ENCODE measurements around the gene CUL4B. TPM values are rescaled to one million over a fixed set of nuclear protein-coding genes. Genes with fewer than 3 reads are reported as not detected.
"Not testable (repeated sequence)": the region's sequence is repeated elsewhere in the genome, so short reads cannot be mapped to it uniquely, and the experiment has no call there.

Gene CUL4B
- total RNA-seq, 1 donor from 2014 or later, result 37.2 TPM

GRCh38 chrX:120522820-120523219 lies 37.9 kb downstream of the CUL4B start:
- ATAC-seq, result no peak

DNA sequence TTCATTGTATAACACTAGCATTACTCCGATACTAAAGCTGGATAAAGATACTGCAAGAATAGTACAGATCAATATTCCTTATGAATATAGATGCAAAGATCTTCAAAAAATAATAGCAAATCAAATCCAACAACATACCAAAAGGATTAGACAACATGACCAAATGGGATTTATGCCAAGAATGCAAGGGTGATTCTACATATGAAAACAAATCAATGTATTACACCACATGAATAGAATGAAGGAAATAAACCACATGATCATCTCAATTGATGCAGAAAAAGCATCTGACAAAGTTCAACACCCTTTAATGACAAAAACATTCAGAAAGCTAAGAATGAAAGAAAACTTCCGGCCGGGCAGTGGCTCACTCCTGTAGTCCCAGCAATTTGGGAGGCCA lies 42.8 kb downstream of the CUL4B start:
- ATAC-seq, result no peak

GRCh38 chrX:120514236-120514635 lies 46.5 kb downstream of the CUL4B start:
- ATAC-seq, result no peak

DNA sequence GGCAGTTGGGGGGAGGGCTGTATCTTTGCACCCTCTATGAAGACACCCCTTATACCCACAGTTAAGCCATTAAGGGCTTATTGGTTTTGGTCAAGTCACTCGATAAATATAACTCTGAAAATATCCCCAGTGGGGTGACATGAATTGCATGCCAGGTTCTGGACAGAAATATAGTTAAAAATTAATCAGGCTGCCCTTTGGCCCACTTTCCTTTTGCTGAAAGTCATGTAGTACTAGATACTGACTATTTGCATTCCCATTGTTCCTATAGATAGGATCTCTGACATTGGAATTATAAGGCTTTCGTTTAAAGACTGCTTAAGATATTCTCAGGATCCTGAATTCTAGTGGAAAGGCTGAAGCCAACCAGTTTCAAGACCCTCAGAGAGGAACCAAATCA lies 48.1 kb downstream of the CUL4B start:
- ATAC-seq, result no peak

GRCh38 chrX:120512222-120512621 lies 48.5 kb downstream of the CUL4B start:
- no peak for ATAC-seq

DNA sequence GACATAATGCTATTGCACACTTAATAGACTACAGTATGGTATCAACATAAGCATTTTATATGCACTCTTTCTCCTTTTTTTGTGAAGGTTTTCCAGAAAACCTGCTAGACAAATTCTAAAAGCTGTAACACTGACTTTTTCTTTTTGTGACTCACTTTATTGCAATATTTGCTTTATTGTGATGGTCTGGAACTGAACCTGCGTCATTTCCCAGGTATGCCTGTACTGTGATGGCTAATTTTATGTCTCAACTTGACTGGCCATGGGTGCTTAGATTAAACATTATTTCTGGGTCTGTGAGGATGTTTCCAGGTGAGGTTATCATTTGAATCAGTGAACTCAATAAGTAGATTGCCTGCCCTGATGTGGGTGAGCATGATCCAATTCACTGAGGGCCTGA lies 56.2 kb downstream of the CUL4B start:
- no peak for ATAC-seq

GRCh38 chrX:120499301-120500072 lies 61.3 kb downstream of the CUL4B start:
- no peak for ATAC-seq

DNA sequence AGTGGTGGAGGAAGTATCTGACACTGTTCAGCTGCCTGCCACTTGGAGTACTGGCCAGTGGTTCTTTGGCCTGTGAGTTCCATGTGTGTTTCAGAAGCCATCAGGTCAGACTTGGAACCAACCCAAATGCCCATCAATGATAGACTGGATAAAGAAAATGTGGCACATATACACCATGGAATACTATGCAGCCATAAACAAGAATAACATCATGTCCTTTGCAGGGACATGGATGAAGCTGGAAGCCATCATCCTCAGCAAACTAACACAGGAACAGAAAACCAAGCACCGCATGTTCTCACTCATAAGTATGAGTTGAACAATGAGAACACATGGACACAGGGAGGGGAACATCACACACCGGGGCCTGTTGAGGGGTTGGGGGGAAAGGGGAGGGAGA lies 70.6 kb downstream of the CUL4B start:
- ATAC-seq, result not testable (repeated sequence)

GRCh38 chrX:120486786-120487185 lies 74.0 kb downstream of the CUL4B start:
- no peak for ATAC-seq

DNA sequence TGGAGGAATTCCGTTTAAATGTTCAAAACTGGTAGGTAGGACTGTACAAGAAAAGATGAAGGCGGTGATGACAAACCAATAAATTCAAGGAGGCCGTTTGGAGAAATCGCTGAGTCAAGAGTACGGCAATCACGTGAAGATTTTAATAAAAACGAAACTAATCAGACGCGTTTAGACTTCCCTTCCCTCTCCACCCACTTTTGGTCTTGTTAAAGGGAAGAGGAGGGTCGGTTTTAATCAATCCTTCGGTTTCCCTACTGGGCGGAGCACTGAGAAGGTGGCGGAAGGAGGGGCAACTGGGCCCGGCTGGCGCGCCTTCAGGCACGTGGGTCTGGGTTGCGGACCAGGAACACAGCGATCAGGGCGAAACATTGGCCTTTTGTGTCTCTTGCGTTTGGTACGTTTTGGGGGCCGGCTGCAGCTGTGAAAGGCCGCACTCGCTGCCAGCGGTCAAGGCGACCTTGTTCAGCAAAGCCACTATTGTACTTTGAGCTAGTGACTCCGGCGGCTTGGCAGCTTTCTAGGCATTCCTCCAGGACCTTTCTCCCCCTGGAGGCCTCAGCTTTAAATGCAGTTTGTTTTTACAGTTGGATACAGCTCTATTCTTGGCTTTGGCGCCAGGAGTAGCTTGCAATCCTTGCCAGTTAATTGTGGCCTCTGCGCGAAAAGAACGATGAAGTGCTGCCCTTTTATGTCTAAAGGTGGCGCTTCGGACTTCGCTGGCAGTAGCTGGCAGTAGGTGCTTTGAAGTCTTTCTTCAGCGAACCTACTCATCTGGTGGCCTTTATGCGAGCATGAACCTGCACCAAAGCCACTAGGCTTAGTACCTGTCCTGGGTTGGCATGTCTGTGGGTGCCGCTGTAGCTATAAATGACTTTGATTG lies 74.9 kb downstream of the CUL4B start:
- ATAC-seq, result peak; percentile 88

- no peak for ATAC-seq
Measured at GRCh38 chrX:120485315-120485637, 75.5 kb downstream of the CUL4B start.

- peak; percentile 64 for ATAC-seq
Measured at GRCh38 chrX:120477453-120477852, 83.3 kb downstream of the CUL4B start.

DNA sequence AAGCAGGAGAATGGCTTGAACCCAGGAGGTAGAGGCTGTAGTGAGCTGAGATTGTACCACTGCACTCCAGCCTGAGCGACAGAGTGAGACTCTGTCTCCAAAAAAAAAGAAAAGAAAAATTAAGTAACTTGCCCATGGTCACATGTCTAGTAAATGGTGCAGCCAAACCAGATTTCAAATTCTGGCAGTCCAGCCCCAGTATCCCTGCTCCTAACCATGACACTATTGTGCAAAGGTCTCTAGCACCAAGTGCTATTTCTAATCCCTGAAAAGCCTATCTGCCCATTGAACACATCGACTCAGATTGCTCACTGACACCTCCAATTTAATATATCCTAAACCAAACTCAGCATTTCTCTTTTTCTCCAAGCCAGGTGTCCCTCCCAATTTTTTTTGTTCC lies 84.0 kb downstream of the CUL4B start:
- ATAC-seq, result no peak

DNA sequence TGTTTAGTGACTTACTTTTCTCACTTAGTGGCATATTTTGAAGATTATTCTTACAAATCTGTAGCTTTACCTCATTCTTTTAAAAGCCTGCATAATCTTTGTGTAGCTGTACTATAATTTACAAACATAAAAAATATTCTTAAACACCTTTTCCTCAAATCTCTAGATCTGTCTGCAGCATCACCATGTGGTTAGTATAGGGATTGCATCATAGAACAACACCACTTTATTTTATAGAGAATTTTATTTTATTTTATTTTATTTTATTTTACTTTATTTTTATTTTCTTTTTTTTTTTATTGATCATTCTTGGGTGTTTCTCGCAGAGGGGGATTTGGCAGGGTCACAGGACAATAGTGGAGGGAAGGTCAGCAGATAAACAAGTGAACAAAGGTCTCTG lies 85.3 kb downstream of the CUL4B start:
- not testable (repeated sequence) for ATAC-seq

Other genes with a start within 250 kb of the CUL4B start
- gene TMEM255A, start 249.5 kb downstream of the CUL4B start, total RNA-seq, result 0.20 TPM
- not detected for gene ATP1B4, start 198.9 kb downstream of the CUL4B start, total RNA-seq
- 131 TPM for gene LAMP2, start 91.7 kb downstream of the CUL4B start, total RNA-seq
- 34.0 TPM for gene MCTS1, start 43.1 kb upstream of the CUL4B start, total RNA-seq
- 8.8 TPM for gene C1GALT1C1, start 69.1 kb upstream of the CUL4B start, total RNA-seq

Data from esophagus mucosa (tissue), 1 donor.